Stimulated activated memory B cell treated with anti-CD40 and anti-IgM and Interleukin-4, amounts not matched to agents 10 μg/mL and 1 μg/mL and 100 μg/mL, for 72 hours (primary cell): Measurements from ENCODE around the gene LRRC43.
"Not testable (repeated sequence)": the region's sequence is repeated elsewhere in the genome, so short reads cannot be mapped to it uniquely, and the experiment has no call there.

ENCODE experiments used
- ATAC-seq: fragments of 150-1000 bp; cut with Tn5 transposase; 2 replicates; pipeline ENCODE4 v1.10.0; 2021
- H3K27ac Mint-ChIP-seq: one replicate; pipeline ENCODE4 v1.8.0; 2022; ENCODE audit warnings: mild to moderate bottlenecking, mixed read lengths
- H3K27me3 Mint-ChIP-seq: one replicate; pipeline ENCODE4 v1.8.0; 2022; ENCODE audit warnings: mixed read lengths
- H3K36me3 Mint-ChIP-seq: one replicate; pipeline ENCODE4 v1.8.0; 2022; ENCODE audit warnings: mixed read lengths
- H3K4me1 Mint-ChIP-seq: one replicate; pipeline ENCODE4 v1.8.0; 2022; ENCODE audit warnings: mixed read lengths
- H3K4me3 Mint-ChIP-seq: one replicate; pipeline ENCODE4 v1.8.0; 2022; ENCODE audit warnings: mild to moderate bottlenecking, moderate library complexity, mixed read lengths
- H3K9me3 Mint-ChIP-seq: one replicate; pipeline ENCODE4 v1.8.0; 2022; ENCODE audit warnings: mixed read lengths

Gene LRRC43

DNA sequence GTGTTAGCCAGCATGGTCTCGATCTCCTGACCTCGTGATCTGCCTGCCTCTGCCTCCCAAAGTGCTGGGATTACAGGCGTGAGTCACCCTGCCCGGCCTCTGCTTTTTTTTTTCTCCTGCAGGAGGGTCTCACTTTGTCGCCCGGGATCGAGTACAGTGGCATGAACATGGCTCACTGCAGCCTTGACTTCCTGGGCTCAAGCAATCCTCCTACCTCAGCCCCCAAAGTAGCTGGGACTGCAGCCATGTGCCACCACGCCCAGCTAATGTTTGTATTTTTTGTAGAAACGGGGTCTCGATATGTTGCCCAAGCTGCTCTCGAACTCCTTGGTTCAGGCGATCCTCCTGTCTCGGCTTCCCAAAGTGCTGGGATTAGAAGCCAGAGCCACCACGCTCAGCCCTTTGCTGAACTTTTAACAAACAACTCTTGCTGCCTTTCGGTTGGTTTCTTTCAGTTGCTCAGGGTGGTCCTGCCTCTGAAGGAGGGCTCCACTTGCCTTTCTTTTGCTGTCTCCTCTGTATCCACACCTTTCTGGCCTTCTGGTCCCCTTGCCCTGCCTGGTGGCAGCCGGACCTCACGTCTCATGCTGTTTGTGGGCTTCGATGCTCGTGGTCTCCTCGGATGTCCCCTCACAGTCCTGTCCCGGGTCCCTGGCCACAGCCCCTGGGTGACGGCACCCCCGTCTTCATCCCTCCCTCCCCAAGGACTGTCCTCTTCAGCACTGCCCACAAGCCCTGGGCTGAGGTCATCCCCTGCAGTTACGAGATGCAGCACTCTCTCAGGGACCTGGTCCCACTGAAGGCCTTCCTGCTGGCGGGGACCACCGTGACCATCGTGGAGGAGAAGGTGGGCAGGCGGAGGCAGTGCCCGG lies 16.8 kb downstream of the LRRC43 start:
- peaks cover 12% of the 10 kb centered on the region for H3K4me1 Mint-ChIP-seq
- peaks cover 58% of the 10 kb centered on the region for H3K27me3 Mint-ChIP-seq
- H3K9me3 Mint-ChIP-seq = no peaks in the 10 kb centered on the region
- no peak for ATAC-seq
- H3K4me3 Mint-ChIP-seq = no peak overlapping the region
- H3K27ac Mint-ChIP-seq = no peak overlapping the region
- H3K36me3 Mint-ChIP-seq = no peaks in the 10 kb centered on the region

DNA sequence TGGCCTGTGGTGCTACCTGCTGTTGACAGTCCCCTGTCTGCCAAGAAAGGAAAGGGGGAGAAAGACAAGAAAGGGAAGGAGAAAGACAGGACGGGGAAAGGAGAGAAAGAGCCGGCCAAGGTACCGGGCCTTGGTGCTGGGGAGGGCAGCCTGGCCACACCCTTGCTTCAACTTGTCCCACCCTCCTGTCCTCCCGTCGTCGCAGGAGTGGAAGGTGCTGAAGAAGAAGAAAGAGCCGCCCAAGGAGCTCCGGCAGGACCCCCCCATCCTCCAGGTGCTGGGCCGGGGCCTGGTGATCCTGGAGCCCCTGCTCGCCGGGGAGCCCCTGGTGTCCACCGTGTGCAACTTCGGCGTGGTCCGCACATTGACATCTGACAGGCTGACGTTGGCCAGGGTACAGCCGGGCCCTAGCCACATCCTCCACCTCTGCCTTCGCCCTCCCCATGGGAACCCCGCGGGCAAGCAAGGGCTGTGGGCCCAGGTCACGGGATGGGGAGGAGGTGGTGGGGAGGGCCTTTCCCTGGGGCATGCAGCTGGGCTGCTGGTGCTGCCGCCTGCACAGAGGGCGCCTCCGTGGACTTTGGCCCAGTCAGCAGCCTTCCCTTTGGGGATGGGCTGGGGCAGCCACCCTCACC lies 17.7 kb downstream of the LRRC43 start:
- no peak for ATAC-seq
- no peaks in the 10 kb centered on the region for H3K9me3 Mint-ChIP-seq
- peaks cover 65% of the 10 kb centered on the region for H3K27me3 Mint-ChIP-seq
- H3K27ac Mint-ChIP-seq = no peak overlapping the region
- H3K4me1 Mint-ChIP-seq = peaks cover 18% of the 10 kb centered on the region
- H3K4me3 Mint-ChIP-seq = no peak overlapping the region
- no peaks in the 10 kb centered on the region for H3K36me3 Mint-ChIP-seq

DNA sequence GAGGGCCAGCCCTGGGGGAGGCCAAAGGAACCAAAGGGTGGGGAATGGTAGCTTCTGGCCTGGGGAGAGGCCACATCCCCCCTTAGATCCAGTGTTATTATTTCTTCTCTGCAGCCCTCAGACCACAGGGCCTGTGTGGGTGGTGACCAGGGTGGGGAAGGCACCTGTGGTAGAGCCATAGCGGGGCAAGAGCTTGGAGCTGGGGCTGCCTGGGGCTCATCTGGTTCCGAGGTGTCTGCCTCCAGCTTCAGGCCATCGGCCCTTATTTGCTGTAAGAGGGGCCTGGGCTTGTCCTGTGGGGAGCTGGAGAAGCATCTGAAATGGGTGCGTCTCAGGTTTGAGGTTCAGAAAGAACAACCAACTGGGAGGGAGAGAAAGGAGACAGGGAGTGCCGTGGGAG lies 18.5 kb downstream of the LRRC43 start:
- Mint-ChIP-seq H3K9me3 (no peaks in the 10 kb centered on the region), H3K4me3 (no peak overlapping the region), H3K36me3 (peaks cover under 1% of the 10 kb centered on the region), H3K27ac (no peak overlapping the region), H3K4me1 (peaks cover 18% of the 10 kb centered on the region), H3K27me3 (peaks cover 65% of the 10 kb centered on the region)
- ATAC-seq = no peak

DNA sequence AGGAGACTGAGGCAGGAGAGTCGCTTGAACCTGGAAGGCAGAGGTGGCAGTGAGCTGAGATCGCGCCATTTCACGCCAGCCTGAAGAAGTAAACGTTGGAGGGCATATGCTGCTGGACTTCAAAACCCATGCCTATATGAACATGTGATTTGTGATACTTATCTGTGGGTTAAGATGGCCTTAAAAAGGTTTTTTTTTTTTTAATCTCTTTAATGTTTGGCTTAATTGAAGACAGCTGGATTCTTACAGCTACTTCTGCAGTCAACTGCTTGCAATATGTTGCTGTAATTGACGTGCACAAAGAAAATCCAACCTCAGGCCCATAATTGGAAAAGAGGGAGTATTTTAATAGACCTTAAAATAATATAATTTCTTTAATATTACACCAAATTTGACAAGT lies 19.1 kb downstream of the LRRC43 start:
- no peak overlapping the region for H3K4me3 Mint-ChIP-seq
- H3K36me3 Mint-ChIP-seq = peaks cover 7% of the 10 kb centered on the region
- ATAC-seq = no peak
- no peak overlapping the region for H3K27ac Mint-ChIP-seq
- H3K27me3 Mint-ChIP-seq = peaks cover 65% of the 10 kb centered on the region
- H3K9me3 Mint-ChIP-seq = no peaks in the 10 kb centered on the region
- H3K4me1 Mint-ChIP-seq = peaks cover 18% of the 10 kb centered on the region

DNA sequence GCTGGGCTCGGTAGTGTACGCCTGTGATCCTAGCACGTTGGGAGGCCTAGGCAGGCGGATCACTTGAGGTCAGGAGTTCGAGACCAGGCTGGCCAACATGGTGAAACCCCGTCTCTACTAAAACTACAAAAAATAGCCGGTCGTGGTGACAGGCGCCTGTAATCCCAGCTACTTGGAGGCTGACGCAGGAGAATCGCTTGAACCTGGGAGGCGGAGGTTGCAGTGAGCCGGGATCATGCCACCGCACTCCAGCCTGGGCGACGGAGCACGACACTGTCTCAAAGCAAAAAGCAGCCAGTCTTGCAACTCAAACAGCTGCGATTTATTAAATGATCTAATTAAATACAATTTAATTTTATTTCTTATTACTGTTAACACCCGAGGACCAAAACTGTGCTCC lies 19.9 kb downstream of the LRRC43 start:
- H3K4me1 Mint-ChIP-seq = peaks cover 18% of the 10 kb centered on the region
- not testable (repeated sequence) for ATAC-seq

DNA sequence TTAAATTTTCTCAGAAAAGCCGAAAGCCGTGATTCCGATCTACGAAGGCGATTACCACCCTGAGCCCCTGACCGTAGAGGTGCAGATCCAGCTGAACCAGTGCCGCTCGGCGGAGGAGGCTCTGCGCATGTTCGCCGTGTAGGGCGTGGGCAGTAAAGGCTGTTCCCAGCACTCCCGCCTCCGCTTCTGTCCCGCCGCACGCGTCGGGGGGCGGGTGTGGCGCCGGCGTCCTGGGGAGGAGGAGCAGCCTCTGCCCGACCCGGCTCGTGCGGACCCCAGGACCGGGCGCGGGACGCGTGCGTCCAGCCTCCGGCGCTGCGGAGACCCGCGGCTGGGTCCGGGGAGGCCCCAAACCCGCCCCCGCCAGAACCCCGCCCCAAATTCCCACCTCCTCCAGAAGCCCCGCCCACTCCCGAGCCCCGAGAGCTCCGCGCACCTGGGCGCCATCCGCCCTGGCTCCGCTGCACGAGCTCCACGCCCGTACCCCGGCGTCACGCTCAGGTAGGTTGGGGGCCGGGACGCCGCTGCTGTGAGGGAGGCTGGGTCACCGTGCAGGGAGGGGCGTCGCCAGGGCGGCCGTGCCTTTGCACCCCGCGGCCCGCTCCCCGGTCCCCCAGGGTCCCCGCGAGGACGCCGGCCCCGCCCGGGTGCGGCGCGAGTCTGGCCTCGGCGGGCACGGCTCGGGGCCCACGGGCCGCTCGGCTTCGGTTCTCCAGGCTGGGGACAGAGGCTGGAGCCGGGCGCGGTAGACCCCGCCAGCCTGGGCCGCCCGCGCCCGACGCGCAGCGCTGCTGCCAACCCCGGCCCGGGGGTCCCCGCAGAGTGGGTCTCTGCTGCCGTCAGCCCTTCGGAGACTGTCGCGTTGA lies 20.6 kb downstream of the LRRC43 start, which contains the start of gene B3GNT4:
TSS of gene B3GNT4 (plus strand) at position 409 of the 866 bp plus-strand sequence. CDS start 910 bp downstream, outside the sequence.
- Mint-ChIP-seq H3K4me3 (peak within 1 kb of the TSS; percentile 79), H3K9me3 (no peaks in the 10 kb centered on the region), H3K27ac (peak within 1 kb of the TSS; percentile 1), H3K27me3 (peaks cover 56% of the 10 kb centered on the region), H3K36me3 (peaks cover 22% of the 10 kb centered on the region), H3K4me1 (peaks cover 18% of the 10 kb centered on the region)
- ATAC-seq = peak; percentile 66

More for the DNA sequence above, 19.9 kb downstream of the LRRC43 start:
- not testable (repeated sequence) for H3K9me3 Mint-ChIP-seq, H3K27ac Mint-ChIP-seq
- peaks cover 14% of the 10 kb centered on the region for H3K36me3 Mint-ChIP-seq
- peaks cover 64% of the 10 kb centered on the region for H3K27me3 Mint-ChIP-seq
- H3K4me3 Mint-ChIP-seq = peak overlapping the region; percentile 79

DNA sequence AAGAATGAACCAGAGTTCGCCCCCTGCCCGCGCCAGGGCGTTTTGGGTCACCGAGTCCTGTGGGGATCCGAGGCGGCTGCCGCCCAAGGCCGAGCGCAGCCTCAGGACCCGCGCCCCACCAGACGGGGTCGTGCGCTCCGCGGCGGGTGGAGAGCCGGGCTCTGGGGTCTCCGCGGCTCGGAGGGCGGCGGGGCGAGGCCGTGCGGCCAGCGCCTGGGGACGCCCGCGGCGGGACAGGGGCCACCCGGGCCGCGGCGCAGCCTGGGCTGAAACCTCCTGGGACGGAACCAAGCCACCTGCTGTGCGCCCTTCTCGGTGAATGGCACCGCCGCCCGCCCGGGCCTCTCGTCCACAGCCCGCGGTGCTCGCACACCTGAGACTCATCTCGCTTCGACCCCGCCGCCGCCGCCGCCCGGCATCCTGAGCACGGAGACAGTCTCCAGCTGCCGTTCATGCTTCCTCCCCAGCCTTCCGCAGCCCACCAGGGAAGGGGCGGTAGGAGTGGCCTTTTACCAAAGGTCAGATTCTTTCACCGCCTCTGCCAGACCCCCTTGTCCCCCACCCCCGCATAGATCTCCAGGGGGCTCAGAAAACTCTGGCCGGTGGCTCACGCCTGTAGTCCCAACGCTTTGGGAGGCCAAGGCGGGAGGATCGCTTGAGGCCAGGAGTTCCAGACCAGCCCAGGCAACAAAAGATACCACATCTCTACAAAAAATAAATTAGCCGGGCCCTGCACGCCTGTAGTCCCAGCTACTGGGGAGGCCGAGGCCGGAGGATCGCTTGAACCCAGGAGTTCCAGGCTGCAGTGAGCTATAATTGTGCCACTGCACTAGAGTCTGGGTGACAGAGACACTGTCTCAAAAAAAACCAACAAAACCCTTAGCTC lies 21.5 kb downstream of the LRRC43 start:
- Mint-ChIP-seq H3K4me1 (peaks cover 18% of the 10 kb centered on the region), H3K27me3 (peaks cover 48% of the 10 kb centered on the region), H3K4me3 (peak overlapping the region; percentile 34), H3K9me3 (no peaks in the 10 kb centered on the region), H3K36me3 (peaks cover 28% of the 10 kb centered on the region), H3K27ac (peak overlapping the region; percentile 1)
- peak; percentile 57 for ATAC-seq

DNA sequence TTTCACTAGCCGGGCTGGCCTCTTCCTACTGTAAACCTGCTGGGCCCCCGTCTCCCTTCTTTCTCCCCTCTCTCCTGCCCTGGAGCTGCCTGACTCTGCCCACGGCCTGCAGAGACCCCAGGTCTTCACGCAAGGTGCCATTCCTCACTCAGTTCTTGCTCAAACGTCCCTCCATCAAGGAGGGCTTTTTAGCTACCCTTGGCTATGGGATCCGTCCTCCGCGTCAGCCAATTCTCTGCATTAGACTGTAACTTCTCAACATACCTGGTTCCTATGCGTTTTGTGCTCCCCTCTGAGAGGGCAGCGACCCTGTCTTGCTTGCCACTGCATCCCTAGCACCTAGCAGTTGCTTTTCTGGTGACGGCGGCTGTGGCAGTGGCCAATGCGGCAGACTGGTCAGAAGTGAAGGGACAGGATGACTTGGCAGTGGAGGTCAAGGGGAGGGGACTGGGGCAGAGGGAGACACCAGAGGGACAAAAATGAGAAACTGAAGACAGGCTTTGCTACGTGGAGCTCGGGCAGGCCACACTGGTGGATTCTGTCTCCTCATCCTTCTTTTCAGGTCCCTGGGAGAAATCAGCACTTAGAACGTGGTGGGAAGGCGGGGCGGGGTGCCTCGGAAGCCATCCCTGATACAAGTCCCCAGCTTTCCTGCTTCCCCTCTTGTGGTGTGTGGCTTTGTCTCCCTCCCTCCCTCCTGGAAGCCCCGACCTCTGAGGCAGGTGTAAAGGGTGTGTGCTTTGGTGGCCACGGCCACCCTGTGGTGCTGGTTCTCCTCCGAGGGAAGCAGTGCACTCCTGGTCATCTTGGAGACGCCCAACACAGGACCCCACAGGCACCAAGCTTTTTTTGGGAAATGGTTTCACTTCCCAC lies 22.4 kb downstream of the LRRC43 start:
- peak overlapping the region; percentile 1 for H3K27ac Mint-ChIP-seq
- no peaks in the 10 kb centered on the region for H3K9me3 Mint-ChIP-seq
- ATAC-seq = no peak

DNA sequence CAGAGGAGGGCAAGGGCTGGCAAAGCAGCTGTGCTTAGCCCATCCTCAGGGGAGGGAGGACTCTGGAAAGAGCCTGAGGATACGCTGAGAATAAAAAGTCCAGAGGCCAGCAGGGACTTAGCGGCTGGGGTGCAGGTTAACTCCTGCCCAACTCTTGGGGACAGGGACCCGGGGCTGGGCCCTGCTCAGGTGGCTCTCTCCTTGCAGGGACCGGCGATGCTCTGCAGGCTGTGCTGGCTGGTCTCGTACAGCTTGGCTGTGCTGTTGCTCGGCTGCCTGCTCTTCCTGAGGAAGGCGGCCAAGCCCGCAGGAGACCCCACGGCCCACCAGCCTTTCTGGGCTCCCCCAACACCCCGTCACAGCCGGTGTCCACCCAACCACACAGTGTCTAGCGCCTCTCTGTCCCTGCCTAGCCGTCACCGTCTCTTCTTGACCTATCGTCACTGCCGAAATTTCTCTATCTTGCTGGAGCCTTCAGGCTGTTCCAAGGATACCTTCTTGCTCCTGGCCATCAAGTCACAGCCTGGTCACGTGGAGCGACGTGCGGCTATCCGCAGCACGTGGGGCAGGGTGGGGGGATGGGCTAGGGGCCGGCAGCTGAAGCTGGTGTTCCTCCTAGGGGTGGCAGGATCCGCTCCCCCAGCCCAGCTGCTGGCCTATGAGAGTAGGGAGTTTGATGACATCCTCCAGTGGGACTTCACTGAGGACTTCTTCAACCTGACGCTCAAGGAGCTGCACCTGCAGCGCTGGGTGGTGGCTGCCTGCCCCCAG lies 23.4 kb downstream of the LRRC43 start:
- no peak for ATAC-seq
- Mint-ChIP-seq H3K4me1 (peaks cover 18% of the 10 kb centered on the region), H3K4me3 (no peak overlapping the region), H3K27ac (no peak overlapping the region), H3K27me3 (peaks cover 29% of the 10 kb centered on the region), H3K36me3 (peaks cover 32% of the 10 kb centered on the region), H3K9me3 (no peaks in the 10 kb centered on the region)

More for the DNA sequence above, 22.4 kb downstream of the LRRC43 start:
- H3K4me3 Mint-ChIP-seq = peak overlapping the region; percentile 34
- peaks cover 28% of the 10 kb centered on the region for H3K36me3 Mint-ChIP-seq
- H3K4me1 Mint-ChIP-seq = peaks cover 18% of the 10 kb centered on the region
- H3K27me3 Mint-ChIP-seq = peaks cover 39% of the 10 kb centered on the region

DNA sequence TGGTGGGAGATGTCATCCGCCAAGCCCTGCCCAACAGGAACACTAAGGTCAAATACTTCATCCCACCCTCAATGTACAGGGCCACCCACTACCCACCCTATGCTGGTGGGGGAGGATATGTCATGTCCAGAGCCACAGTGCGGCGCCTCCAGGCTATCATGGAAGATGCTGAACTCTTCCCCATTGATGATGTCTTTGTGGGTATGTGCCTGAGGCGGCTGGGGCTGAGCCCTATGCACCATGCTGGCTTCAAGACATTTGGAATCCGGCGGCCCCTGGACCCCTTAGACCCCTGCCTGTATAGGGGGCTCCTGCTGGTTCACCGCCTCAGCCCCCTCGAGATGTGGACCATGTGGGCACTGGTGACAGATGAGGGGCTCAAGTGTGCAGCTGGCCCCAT lies 24.1 kb downstream of the LRRC43 start:
- H3K36me3 Mint-ChIP-seq = peaks cover 39% of the 10 kb centered on the region
- peaks cover 18% of the 10 kb centered on the region for H3K4me1 Mint-ChIP-seq
- H3K4me3 Mint-ChIP-seq = no peak overlapping the region
- no peak overlapping the region for H3K27ac Mint-ChIP-seq
- ATAC-seq = no peak
- no peaks in the 10 kb centered on the region for H3K9me3 Mint-ChIP-seq
- peaks cover 23% of the 10 kb centered on the region for H3K27me3 Mint-ChIP-seq

DNA sequence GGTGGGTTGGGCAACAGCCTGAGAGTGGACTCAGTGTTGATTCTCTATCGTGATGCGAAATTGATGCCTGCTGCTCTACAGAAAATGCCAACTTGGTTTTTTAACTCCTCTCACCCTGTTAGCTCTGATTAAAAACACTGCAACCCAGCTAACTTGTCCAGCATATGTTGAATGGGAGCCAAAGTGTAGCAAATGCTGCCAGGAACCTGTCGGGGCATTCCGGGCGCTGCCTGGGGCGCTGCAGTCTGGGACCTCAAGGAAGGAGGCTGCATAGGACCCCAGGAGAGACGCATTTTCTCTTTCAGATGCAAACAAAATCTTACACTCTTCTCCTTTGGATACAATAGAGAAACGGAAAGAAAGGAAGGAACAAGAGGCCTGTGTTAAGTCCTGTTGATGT lies 24.5 kb downstream of the LRRC43 start:
- H3K36me3 Mint-ChIP-seq = peaks cover 43% of the 10 kb centered on the region
- H3K27me3 Mint-ChIP-seq = peaks cover 23% of the 10 kb centered on the region
- no peak overlapping the region for H3K4me3 Mint-ChIP-seq
- H3K27ac Mint-ChIP-seq = no peak overlapping the region
- no peaks in the 10 kb centered on the region for H3K9me3 Mint-ChIP-seq
- H3K4me1 Mint-ChIP-seq = peaks cover 18% of the 10 kb centered on the region
- ATAC-seq = no peak

DNA sequence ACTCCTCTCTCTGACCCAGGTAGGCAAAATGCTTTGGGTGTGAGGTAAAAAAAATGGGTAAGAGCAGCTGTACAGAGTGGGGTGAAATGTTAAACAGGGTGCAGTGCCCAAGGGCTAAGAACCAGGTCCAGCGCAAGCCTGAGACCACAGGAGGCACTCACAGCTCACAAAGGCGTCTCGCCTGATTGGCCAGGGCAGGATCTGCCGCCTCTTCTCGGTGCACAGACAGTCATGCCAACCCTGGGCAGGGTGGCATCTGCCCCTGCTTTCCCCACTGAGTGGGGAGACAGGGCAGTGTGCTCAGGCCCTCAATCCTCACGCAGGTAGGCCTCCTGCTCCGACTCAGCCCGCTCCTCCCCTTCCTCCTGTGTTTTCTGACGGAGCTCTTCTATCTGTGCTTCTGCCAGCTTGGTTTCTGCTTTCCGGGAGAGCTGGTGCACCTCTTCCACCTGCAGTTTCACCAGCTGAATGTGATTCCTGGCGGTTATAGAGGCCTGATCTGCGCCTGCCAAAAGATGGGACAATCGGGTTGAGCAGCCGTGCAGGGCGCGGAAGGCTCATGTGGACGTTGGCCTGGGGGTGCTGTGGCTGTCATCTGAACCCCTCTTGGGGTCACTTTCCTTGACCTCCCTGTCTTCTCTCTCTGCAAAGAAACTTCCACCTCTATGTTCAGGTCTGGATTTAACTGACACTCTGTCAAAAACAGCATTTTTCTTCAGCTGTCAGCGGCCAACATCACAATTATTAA lies 25.3 kb downstream of the LRRC43 start:
- Mint-ChIP-seq H3K27ac (no peak overlapping the region), H3K27me3 (peaks cover 14% of the 10 kb centered on the region), H3K4me1 (peaks cover 12% of the 10 kb centered on the region), H3K36me3 (peaks cover 49% of the 10 kb centered on the region), H3K4me3 (no peak overlapping the region), H3K9me3 (no peaks in the 10 kb centered on the region)
- ATAC-seq = no peak
